GM13976 (cell line): Measurements from ENCODE around the gene TTC17.

ENCODE experiments used
- DNase-seq: peaks from one replicate; pipeline ENCODE4 v3.0.0; 2012; ENCODE audit warnings: low spot score
- in situ Hi-C: fragments of 300-500 bp; cut with MboI; formaldehyde crosslinking; loops from one replicate; pipeline ENCODE4 v1.12.0; 2022; ENCODE audit warnings: low sequenced_read_pairs, mixed read lengths, inconsistent platforms; ENCODE audit not compliant: unreplicated experiment
- TF ChIP-seq, protein P1 (sequence below): IDR thresholded peaks from 2 replicates; pipeline ENCODE4 v1.5.1; 2012; ENCODE audit warnings: borderline replicate concordance, mild to moderate bottlenecking; ENCODE audit not compliant: insufficient read depth; ENCODE audit errors: extremely low read depth, missing control alignments, control extremely low read depth

Gene TTC17

DNA sequence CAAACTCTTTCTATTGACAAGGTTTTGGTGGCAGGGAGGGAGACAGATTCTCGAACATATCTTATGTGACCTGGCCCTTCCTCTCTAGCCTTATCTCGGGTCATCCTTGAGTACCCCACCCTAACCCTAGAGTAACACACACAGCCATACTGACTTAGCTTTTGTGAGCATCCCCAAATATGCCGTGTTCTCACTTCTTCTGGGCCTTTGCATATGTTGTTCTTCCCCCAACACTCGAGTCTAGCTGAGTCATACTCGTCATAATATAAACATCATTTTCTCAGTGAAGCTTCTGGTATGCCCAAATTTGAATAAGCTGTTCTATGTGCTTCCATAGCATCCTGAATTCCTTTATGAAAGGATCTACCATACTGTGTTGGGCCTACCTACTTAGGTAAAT is 8.0 kb downstream of the TTC17 start:
- no peak for DNase-seq
- TF ChIP-seq, protein P1, sequence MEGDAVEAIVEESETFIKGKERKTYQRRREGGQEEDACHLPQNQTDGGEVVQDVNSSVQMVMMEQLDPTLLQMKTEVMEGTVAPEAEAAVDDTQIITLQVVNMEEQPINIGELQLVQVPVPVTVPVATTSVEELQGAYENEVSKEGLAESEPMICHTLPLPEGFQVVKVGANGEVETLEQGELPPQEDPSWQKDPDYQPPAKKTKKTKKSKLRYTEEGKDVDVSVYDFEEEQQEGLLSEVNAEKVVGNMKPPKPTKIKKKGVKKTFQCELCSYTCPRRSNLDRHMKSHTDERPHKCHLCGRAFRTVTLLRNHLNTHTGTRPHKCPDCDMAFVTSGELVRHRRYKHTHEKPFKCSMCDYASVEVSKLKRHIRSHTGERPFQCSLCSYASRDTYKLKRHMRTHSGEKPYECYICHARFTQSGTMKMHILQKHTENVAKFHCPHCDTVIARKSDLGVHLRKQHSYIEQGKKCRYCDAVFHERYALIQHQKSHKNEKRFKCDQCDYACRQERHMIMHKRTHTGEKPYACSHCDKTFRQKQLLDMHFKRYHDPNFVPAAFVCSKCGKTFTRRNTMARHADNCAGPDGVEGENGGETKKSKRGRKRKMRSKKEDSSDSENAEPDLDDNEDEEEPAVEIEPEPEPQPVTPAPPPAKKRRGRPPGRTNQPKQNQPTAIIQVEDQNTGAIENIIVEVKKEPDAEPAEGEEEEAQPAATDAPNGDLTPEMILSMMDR, result no peak
- in situ Hi-C loops, result no loop called here

DNA sequence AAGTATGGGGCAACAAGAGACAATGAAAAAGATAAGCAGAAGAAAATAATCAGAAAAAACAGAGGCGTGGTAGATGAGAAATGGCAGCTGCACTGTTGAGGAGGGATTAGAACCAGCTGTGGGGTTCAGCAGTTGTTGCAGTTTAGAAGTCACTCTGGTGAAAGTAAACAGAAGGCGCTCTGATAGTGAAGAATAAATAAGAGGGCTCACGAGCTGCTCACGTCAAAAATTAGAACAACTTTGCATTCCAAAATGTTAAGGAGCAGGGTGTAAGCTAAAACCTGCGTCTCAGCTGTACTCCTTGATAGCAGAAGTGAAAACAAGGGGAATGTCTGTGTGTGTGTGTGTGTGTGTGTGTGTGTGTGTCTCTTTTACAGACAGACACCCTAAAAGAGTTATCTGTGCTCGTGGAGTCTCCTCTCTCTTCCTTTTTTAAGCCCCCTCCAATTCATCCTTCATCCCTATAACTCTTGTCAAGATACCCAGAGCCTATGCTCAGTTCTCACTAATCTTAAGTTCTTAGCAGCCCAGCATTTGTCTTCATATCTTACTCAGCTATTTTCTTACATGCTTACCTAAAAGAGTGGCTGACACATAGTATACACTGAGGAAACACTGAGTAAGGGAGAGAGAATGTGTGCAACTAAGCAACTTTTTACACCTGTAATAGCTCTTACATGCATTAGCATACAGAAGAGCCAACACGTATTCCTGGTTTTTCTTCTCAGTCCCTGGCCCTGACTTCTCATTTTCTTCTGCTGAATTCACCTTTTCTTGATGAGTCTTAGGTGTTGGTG is 8.9 kb downstream of the TTC17 start:
- DNase-seq, result no peak
- in situ Hi-C loops, result no loop called here
- TF ChIP-seq, protein P1, result no peak

DNA sequence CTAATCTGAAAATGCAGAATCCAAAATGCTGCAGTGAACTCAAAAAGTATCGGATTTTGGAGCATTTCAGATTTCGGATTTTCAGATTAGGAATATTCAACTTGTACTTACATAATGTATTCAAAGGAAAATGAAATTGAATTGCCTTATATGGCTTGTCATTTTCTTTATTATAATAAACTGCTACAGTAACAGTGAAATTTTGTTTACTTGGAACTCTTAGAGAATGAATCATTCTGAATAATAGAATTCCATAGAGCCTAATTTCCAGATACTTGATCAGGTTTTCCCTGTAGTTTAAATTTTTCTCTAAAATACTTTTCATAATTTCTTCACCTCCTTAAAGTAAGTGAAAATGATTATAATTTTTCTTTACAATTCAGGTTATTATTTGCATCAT is 17.3 kb downstream of the TTC17 start:
- in situ Hi-C loops, result no loop called here
- no peak for DNase-seq
- TF ChIP-seq, protein P1, result no peak

DNA sequence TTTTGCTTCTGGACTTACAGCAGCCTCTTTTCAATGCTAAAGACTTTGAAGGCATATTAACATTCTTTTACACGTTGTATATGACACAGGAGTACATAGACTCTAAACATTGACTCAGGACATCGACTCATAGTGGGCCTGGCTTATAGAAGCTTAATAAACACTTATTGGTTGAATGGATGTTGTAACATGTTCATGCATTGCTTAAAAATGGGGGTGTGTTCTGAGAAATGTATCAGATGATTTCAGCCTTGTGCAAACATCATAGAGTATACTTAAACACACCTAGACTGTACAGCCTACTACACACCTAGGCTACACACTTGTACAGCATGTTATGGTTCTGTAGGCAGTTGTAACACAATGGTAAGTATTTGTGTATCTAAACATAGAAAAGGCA is 17.9 kb downstream of the TTC17 start:
- TF ChIP-seq, protein P1, result no peak
- no peak for DNase-seq
- in situ Hi-C loops, result no loop called here

DNA sequence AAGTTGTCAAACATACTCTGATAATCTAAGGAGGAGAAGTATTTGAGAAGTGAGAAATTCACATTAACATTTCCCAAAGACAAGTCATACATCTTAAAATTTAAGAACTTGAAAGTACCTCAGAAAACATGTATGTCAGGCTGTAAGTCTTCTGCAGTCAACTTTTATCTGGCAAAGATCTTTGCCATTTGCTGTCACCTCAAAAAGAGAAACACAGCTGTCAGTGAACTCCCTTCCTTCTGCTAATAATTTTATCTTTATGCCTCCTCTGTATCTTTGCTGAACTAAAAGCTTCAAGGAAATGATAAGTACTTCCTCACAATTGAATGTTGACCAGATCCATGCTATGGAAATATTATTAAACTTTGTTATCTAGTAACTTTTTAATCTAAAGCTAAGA is 18.7 kb downstream of the TTC17 start:
- TF ChIP-seq, protein P1, result no peak
- in situ Hi-C loops, result no loop called here
- no peak for DNase-seq

DNA sequence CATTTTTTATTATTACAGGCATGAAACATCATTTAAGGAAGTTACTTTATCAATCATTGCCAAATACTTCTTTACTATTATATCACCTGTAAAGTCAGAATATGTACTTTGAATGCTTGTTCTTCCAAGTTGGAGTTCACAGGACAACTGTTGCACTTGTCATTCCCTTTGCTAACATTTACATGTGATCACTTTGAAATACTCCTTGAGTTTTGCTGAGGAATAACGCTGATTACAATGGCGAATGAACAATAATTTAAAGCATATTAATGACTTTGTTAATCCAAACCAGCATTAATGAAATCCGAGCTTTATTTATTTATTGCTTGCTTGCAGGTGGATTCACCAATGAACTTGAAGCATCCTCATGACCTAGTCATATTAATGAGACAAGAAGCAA is 20.2 kb downstream of the TTC17 start:
- TF ChIP-seq, protein P1, result no peak
- no peak for DNase-seq
- in situ Hi-C loops, result no loop called here
